Kidney (tissue), 14 donors: ENCODE measurements around the gene LDLRAD4. TPM values are rescaled to one million over a fixed set of nuclear protein-coding genes. Genes with fewer than 3 reads are reported as not detected.

Source experiments
- DNase-seq, 5 donors: peaks; one replicate each; pipeline ENCODE4 v3.0.0-alpha.2; 2013 to 2020
- FAIRE-seq: peaks from 2 replicates; lab custom pipeline; 2012; peaks lifted over from hg19 to GRCh38; lab: Jason Lieb, UNC
- H3K27ac ChIP-seq, 2 donors: one replicate each; pipeline ENCODE4 v1.7.0; 2013; ENCODE audit warnings: low read depth in 2 of 2, low read length in 2 of 2, inconsistent platforms in 1 of 2
- H3K27me3 ChIP-seq: one replicate; pipeline ENCODE4 v1.7.1; 2013; ENCODE audit warnings: low read length, inconsistent platforms; ENCODE audit not compliant: control insufficient read depth, insufficient read depth
- H3K36me3 ChIP-seq, 3 donors: one replicate each; pipeline versions ENCODE4 v1.7.0 to v1.7.1; 2013; ENCODE audit warnings: low read length in 3 of 3, control low read depth in 1 of 3, inconsistent platforms in 1 of 3; ENCODE audit not compliant: insufficient read depth in 3 of 3, control insufficient read depth in 2 of 3
- H3K4me1 ChIP-seq, 3 donors: one replicate each; pipeline versions ENCODE4 v1.7.0 to v1.7.1; 2013; ENCODE audit warnings: low read length in 3 of 3, inconsistent platforms in 1 of 3, low read depth in 1 of 3; ENCODE audit not compliant: control insufficient read depth in 2 of 3, insufficient read depth in 2 of 3
- H3K4me3 ChIP-seq, 3 donors: one replicate each; pipeline versions ENCODE4 v1.7.0 to v1.8.1; 2013; ENCODE audit warnings: low read length in 3 of 3, control low read depth in 1 of 3, inconsistent platforms in 1 of 3
- H3K9ac ChIP-seq, 3 donors: one replicate each; pipeline versions ENCODE4 v1.7.0 to v1.7.1; 2013; ENCODE audit warnings: low read length in 3 of 3, control low read depth in 1 of 3, inconsistent platforms in 1 of 3
- H3K9me3 ChIP-seq, 3 donors: one replicate each; pipeline versions ENCODE4 v1.7.0 to v1.7.1; 2013; ENCODE audit warnings: low read length in 3 of 3, control low read depth in 1 of 3, inconsistent platforms in 1 of 3; ENCODE audit not compliant: control insufficient read depth in 2 of 3, insufficient read depth in 1 of 3
- intact Hi-C: fragments of 100-400 bp; cut with DNase I; formaldehyde crosslinking; loops from one replicate; pipeline ENCODE4 v1.11.1; 2022
- polyA plus RNA-seq: library from polyadenylated mRNA; stranded (reverse); fragments of 350-450 nt; fragmentation: Illumina TruSeq; extraction: RNeasy Lipid Tissue Mini Kit (QIAGEN cat#74804); gene quantifications from one replicate; pipeline ENCODE4 v1.2.3, GENCODE V29; 2014; ENCODE audit warnings: low read depth, low replicate concordance; ENCODE audit not compliant: insufficient read depth
- total RNA-seq: library from RNA; stranded (reverse); fragmentation: NEBNext Ultra II Directional; extraction: Animal tissue kit (Norgen Biotek cat#: 25700); gene quantifications from one replicate; pipeline ENCODE4 v1.2.1, GENCODE V29; 2021
- TF ChIP-seq, protein P1 (sequence below): IDR thresholded peaks from 3 replicates; pipeline ENCODE4 v1.5.1; 2012; ENCODE audit warnings: mild to moderate bottlenecking, moderate library complexity, borderline replicate concordance; ENCODE audit not compliant: insufficient read depth; ENCODE audit errors: extremely low read depth
- donor health status: control.
- donor health status: control.
- donor health status: control.
- donor health status: control.
- donor health status: control.
- donor health status: DM: yes; HTN: yes; CAD: no.
- donor health status: Normal renal cell carcinoma (clear cell type).

LDLRAD4 gene
- total and polyA plus RNA-seq, 2 donors from 2014 or later = 2.3 to 42.3 TPM

GRCh38 chr18:13538630-13539029 lies 320.1 kb downstream of the LDLRAD4 start:
- H3K4me1 ChIP-seq = no peaks in the 10 kb centered on the region
- FAIRE-seq (no peak), DNase-seq (no peak)
- H3K9me3 ChIP-seq = no peaks in the 10 kb centered on the region
- no peak overlapping the region for H3K27ac ChIP-seq
- TF ChIP-seq, protein P1, sequence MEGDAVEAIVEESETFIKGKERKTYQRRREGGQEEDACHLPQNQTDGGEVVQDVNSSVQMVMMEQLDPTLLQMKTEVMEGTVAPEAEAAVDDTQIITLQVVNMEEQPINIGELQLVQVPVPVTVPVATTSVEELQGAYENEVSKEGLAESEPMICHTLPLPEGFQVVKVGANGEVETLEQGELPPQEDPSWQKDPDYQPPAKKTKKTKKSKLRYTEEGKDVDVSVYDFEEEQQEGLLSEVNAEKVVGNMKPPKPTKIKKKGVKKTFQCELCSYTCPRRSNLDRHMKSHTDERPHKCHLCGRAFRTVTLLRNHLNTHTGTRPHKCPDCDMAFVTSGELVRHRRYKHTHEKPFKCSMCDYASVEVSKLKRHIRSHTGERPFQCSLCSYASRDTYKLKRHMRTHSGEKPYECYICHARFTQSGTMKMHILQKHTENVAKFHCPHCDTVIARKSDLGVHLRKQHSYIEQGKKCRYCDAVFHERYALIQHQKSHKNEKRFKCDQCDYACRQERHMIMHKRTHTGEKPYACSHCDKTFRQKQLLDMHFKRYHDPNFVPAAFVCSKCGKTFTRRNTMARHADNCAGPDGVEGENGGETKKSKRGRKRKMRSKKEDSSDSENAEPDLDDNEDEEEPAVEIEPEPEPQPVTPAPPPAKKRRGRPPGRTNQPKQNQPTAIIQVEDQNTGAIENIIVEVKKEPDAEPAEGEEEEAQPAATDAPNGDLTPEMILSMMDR = no peak
- H3K4me3 ChIP-seq = no peak overlapping the region
- H3K9ac ChIP-seq = no peak overlapping the region
- intact Hi-C loops = loop anchor here (10.0 kb wide), 1 partner anchor 324 kb away; the partner anchor contains the start of gene LDLRAD4
- H3K36me3 ChIP-seq = no peaks in the 10 kb centered on the region
- H3K27me3 ChIP-seq = no peaks in the 10 kb centered on the region

DNA sequence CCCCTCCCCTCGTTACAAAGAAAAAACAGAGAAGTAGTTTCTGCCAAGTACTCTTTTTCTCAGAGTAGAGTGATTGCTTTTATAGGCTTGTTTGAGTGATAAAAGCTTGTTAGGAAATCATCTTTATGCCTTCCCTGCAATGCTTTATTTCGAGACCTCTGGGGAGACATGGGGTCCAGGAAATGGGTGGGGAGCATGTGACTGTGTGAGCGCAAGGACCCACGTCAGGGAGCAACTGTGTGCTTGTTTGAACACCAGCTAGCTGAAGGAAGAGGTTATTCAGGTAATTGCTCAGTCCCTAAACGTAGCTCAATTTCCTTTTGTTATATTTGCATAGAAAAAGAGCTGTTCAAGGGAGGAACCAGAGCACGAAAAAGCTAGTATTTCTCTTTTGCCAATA lies 320.5 kb downstream of the LDLRAD4 start:
- intact Hi-C loops = loop anchor here (10.0 kb wide), 1 partner anchor 324 kb away; the partner anchor contains the start of gene LDLRAD4
- Histone ChIP-seq H3K9me3 (no peaks in the 10 kb centered on the region), H3K27me3 (no peaks in the 10 kb centered on the region), H3K4me3 (no peak overlapping the region), H3K27ac (no peak overlapping the region), H3K36me3 (no peaks in the 10 kb centered on the region), H3K9ac (no peak overlapping the region), H3K4me1 (no peaks in the 10 kb centered on the region)
- DNase-seq (peak in 1 of 5 donors; percentile 15), FAIRE-seq (no peak)
- TF ChIP-seq, protein P1 = no peak

- Histone ChIP-seq H3K36me3 (no peaks in the 10 kb centered on the region), H3K4me1 (no peaks in the 10 kb centered on the region), H3K9me3 (no peaks in the 10 kb centered on the region), H3K27me3 (no peaks in the 10 kb centered on the region), H3K27ac (no peak overlapping the region), H3K4me3 (no peak overlapping the region), H3K9ac (no peak overlapping the region)
- FAIRE-seq (no peak), DNase-seq (peak in 1 of 5 donors; percentile 28)
- intact Hi-C loops = loop anchor here (10.0 kb wide), 1 partner anchor 325 kb away; the partner anchor contains the start of gene LDLRAD4
- TF ChIP-seq, protein P1 = no peak
Observed at GRCh38 chr18:13539843-13540476, 321.4 kb downstream of the LDLRAD4 start.
